HUES6 (cell line): Measurements from ENCODE around the gene USP47.

Experiments used
- H3K27ac ChIP-seq: 2 replicates; pipeline ENCODE4 v1.7.0; 2013; ENCODE audit warnings: low read depth, mild to moderate bottlenecking, low read length, inconsistent platforms
- H3K27me3 ChIP-seq: 2 replicates; pipeline ENCODE4 v1.6.1; 2013; ENCODE audit warnings: low read length; ENCODE audit not compliant: control insufficient read depth, insufficient read depth
- H3K36me3 ChIP-seq: 2 replicates; pipeline ENCODE4 v1.6.1; 2013; ENCODE audit warnings: low read length; ENCODE audit not compliant: control insufficient read depth, insufficient read depth
- H3K4me1 ChIP-seq: 2 replicates; pipeline ENCODE4 v1.6.1; 2013; ENCODE audit warnings: low read length; ENCODE audit not compliant: control insufficient read depth, insufficient read depth
- H3K4me3 ChIP-seq: 2 replicates; pipeline ENCODE4 v1.5.1; 2013; ENCODE audit warnings: low read depth, low read length
- H3K9ac ChIP-seq: one replicate; pipeline ENCODE4 v1.6.1; 2013; ENCODE audit warnings: mild to moderate bottlenecking, low read length
- H3K9me3 ChIP-seq: 2 replicates; pipeline ENCODE4 v1.6.1; 2013; ENCODE audit warnings: low read depth, low read length; ENCODE audit not compliant: control insufficient read depth, insufficient read depth

The USP47 gene

GRCh38 chr11:11958403-11959231, 116.8 kb downstream of the USP47 start:
- Histone ChIP-seq H3K4me3 (no peak overlapping the region), H3K36me3 (peaks cover 35% of the 10 kb centered on the region), H3K27me3 (no peaks in the 10 kb centered on the region), H3K27ac (no peak overlapping the region), H3K9me3 (no peaks in the 10 kb centered on the region), H3K4me1 (no peaks in the 10 kb centered on the region), H3K9ac (no peak overlapping the region)

DNA sequence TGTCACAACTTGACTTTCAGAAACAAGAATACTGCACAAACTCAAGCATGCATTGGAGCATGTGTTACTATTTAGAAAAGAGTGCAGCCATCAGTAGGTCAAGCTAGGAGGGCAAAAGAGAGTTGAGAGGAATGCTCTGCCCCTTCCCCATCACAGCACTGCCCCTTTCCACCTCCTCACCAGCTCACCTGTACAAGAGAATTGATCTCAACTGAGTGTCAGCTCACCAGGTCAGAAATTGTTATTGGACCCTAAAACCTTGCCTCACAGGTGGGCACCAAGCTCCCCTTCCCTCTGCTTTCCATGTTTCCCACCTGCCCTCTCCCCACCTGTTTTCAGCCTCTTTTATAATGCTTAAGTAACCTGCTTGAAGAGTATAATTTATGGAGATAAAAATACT, 117.8 kb downstream of the USP47 start:
- Histone ChIP-seq H3K27ac (no peak overlapping the region), H3K4me3 (no peak overlapping the region), H3K4me1 (no peaks in the 10 kb centered on the region), H3K9me3 (no peaks in the 10 kb centered on the region), H3K36me3 (peaks cover 32% of the 10 kb centered on the region), H3K9ac (no peak overlapping the region), H3K27me3 (no peaks in the 10 kb centered on the region)

- Histone ChIP-seq H3K9me3 (no peaks in the 10 kb centered on the region), H3K27me3 (no peaks in the 10 kb centered on the region), H3K4me1 (no peaks in the 10 kb centered on the region), H3K36me3 (peaks cover 23% of the 10 kb centered on the region), H3K27ac (no peak overlapping the region), H3K9ac (no peak overlapping the region), H3K4me3 (no peak overlapping the region)
Measured at GRCh38 chr11:11960687-11961086, 118.9 kb downstream of the USP47 start.

DNA sequence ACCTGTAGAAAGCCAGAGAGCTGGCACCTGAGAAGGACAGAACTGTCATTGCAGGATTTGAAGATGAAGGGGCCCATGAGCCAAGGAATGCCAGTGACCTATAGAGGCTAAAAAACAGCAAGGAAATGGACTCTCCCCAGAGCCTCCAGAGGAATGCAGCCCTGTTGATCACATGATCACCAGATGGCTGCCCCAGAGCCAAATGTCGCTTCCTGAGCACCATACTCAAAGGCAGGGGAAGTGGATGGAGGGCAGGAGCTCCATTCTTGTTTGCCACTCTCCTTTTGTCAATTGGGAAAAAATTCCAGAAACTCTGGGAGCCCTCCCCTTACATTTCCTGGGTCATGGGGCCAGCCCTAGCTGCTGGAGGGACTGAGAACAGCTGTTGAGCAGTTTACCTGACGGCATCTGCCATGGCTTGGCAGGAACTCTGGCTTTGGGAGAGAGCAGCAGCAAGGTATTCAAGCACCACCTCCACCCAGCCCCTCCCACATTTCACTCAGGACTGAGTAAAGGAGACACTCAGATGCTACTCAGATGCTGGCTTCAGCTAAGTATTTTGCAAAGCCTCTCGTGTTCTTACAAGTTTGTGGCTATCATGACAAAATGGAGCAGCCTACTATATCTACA, 119.7 kb downstream of the USP47 start:
- H3K9ac ChIP-seq: no peak overlapping the region
- H3K36me3 ChIP-seq: peaks cover 14% of the 10 kb centered on the region
- no peaks in the 10 kb centered on the region for H3K4me1 ChIP-seq
- H3K27me3 ChIP-seq: no peaks in the 10 kb centered on the region
- H3K9me3 ChIP-seq: no peaks in the 10 kb centered on the region
- H3K4me3 ChIP-seq: no peak overlapping the region
- no peak overlapping the region for H3K27ac ChIP-seq

DNA sequence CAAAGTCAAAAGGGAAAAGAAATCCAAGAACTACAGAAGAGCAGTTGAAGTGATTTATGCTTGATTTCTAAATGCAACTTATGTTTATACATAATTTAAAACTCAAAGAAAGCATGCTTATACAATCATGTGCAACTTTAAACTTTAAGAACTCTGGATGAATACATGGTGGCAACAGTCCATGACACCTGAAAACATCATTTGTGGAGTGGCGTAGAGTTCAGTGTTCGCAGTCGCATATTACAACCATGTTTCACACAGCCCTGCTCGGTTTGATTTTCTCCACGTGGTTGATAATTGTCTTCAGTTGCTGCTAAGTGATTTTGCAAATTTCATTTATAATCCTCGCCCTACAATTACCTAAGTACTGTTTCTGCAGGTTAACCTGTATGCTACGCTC, 121.3 kb downstream of the USP47 start:
- H3K4me3 ChIP-seq: no peak overlapping the region
- H3K9ac ChIP-seq: no peak overlapping the region
- H3K27me3 ChIP-seq: no peaks in the 10 kb centered on the region
- no peaks in the 10 kb centered on the region for H3K9me3 ChIP-seq
- H3K27ac ChIP-seq: no peak overlapping the region
- H3K36me3 ChIP-seq: 0 out of 2 replicates have a peak, but pooled peaks cover 3% of the 10 kb centered on the region
- H3K4me1 ChIP-seq: no peaks in the 10 kb centered on the region

DNA sequence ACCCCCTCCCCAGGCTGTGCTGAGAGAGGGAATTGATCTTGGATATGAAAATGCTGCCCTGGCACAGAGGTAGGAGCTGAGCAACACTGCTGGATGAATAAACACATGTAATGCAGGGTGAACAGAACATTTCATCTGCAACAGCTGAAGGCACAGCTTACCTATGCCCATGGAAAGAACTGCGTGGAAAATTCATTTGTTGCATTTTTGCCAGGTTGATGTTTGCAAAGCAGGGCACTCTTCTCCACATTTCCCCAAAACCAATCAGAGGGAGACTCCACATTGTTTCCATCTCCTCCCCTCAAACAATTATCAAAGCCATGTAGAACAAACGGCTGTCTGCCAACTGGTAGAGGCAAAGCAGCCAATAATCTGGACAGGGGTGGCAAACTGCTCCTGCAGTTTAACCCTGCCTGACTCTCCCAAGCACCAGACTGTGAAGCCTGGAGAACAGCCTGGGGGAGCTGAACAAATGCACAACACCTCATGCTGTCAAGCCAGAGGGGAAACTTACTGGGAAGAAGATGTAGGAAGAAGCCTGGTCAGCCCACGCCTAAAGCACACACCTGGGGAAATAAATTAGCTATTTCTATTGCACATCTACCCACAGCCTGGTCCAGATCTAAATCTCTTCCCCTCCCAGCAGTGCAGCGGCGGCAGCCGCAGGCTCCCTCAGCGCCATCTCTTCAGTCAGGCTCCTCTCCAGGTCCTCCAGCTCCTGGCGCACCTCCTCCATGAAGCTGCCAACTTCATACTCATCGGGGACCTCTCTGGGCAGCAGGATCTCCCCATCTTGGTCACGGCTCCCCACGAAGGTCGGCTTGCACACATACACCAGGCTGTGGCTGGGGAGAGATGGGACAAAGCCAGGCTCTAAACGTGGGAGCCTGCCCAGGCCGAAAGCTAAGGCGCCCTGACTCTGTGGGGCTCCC, 122.3 kb downstream of the USP47 start:
- H3K36me3 ChIP-seq: no peaks in the 10 kb centered on the region
- no peak overlapping the region for H3K27ac ChIP-seq
- no peaks in the 10 kb centered on the region for H3K27me3 ChIP-seq
- H3K9ac ChIP-seq: no peak overlapping the region
- no peaks in the 10 kb centered on the region for H3K9me3 ChIP-seq
- no peak overlapping the region for H3K4me3 ChIP-seq
- H3K4me1 ChIP-seq: no peaks in the 10 kb centered on the region

GRCh38 chr11:11964774-11965150, 123.0 kb downstream of the USP47 start:
- H3K36me3 ChIP-seq: no peaks in the 10 kb centered on the region
- H3K27me3 ChIP-seq: no peaks in the 10 kb centered on the region
- no peak overlapping the region for H3K27ac ChIP-seq
- H3K9ac ChIP-seq: no peak overlapping the region
- H3K4me3 ChIP-seq: no peak overlapping the region
- H3K4me1 ChIP-seq: no peaks in the 10 kb centered on the region
- no peaks in the 10 kb centered on the region for H3K9me3 ChIP-seq

DNA sequence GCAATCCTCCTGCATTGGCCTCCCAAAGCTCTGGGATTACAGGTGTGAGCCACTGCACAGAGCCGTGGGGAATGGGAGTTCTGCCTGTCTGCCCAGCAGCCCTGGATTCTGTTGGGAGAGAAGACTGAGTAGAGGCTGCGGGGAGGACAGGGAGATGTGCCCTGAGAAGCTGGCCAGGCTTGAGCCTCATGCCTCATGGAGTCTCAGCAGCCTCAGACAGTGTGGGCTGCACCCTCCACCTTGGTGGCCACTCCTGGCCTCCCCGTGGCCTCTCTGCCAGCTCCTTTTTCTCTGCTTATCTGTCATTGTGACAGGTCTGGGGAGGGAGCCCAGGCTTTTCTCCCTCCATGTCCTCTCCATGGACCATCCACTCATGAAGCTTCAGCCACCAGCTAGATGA, 123.4 kb downstream of the USP47 start:
- Histone ChIP-seq H3K4me3 (no peak overlapping the region), H3K27me3 (no peaks in the 10 kb centered on the region), H3K9me3 (no peaks in the 10 kb centered on the region), H3K36me3 (no peaks in the 10 kb centered on the region), H3K4me1 (no peaks in the 10 kb centered on the region), H3K27ac (no peak overlapping the region), H3K9ac (no peak overlapping the region)

- Histone ChIP-seq H3K36me3 (no peaks in the 10 kb centered on the region), H3K27me3 (no peaks in the 10 kb centered on the region)
Measured at GRCh38 chr11:11965656-11966353, 124.0 kb downstream of the USP47 start.

GRCh38 chr11:11966354-11966741, 124.6 kb downstream of the USP47 start:
- Histone ChIP-seq H3K36me3 (no peaks in the 10 kb centered on the region), H3K9me3 (no peaks in the 10 kb centered on the region), H3K27me3 (no peaks in the 10 kb centered on the region), H3K4me3 (no peak overlapping the region), H3K4me1 (no peaks in the 10 kb centered on the region), H3K9ac (no peak overlapping the region), H3K27ac (no peak overlapping the region)

More at GRCh38 chr11:11965656-11966353, 124.0 kb downstream of the USP47 start:
- no peaks in the 10 kb centered on the region for H3K9me3 ChIP-seq
- no peak overlapping the region for H3K4me3 ChIP-seq
- H3K27ac ChIP-seq: no peak overlapping the region
- H3K9ac ChIP-seq: no peak overlapping the region
- H3K4me1 ChIP-seq: no peaks in the 10 kb centered on the region
